ENCODE measurements around the gene NTMT1.

NTMT1 gene

GRCh38 chr9:129678844-129679243 lies 52.9 kb downstream of the NTMT1 start:
- no peak for DNase-seq (ENCODE audit: low read depth in 2 of 2)

DNA sequence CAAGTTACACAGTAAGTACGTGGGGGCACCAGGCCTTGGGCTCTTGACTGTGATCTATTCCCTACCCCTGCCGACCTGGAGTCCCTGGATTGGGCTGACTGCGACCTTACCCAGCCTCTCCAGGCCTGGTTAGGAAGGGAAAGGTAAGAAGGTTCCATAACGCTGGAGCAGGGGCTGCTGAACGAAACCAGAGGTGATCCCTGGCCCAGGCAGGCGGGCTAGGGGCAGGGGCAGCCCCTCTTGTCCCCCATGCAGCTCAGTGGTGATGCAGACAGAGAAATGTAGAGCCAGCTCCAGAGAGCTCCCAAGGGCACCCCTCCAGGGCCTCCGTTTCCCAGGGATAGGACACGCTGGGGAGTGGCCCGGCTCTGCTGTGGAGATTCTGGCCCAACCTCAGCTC lies 53.6 kb downstream of the NTMT1 start:
- DNase-seq (ENCODE audit: low read depth in 2 of 2): no peak

DNA sequence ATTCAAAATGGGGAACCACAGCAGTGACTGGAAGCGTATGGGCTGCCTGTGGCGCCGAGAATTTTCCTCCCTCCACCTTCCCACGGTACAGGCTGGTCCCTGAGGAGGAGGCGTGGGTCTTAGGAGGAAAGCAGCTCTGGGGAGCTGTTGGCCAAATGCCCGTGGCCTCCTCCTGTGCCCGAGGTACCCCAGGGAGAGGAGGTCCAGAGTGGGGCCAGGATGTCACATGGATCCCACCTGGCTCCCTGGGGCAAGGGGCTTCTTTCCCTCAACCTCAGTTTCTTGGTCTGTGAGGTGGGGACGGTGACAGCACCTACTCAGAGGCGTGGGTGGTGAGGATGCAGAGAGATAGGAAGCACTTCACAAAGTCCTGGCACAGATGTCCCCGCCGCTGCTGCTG lies 56.0 kb downstream of the NTMT1 start:
- no peak for DNase-seq (ENCODE audit: low read depth in 2 of 2)

DNA sequence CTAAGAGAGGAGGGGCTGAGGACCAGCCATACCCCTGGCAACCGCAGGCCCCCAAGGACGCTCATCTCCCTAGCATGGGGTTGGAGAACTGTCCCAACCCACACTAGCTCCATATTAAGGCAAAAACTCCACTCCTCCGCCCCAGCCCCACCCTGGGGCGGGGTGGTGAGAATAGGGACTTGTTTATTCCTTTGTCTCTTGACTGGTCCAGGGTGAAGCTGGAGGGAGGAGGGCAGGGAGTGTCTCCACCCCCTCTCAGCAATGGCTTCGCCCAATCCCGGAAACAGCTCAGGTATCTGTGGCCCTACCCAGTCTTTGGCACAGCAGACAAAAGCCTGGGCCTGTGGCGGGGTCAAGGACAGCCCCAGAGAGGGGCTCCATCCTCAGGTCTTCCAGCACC lies 56.4 kb downstream of the NTMT1 start:
- DNase-seq (ENCODE audit: low read depth in 2 of 2): no peak

GRCh38 chr9:129685220-129685932 lies 59.4 kb downstream of the NTMT1 start:
- no peak for DNase-seq (ENCODE audit: low read depth in 2 of 2)
